ENCODE data around the gene DBNDD2. TPM values are rescaled to one million over a fixed set of nuclear protein-coding genes. Genes with fewer than 3 reads are reported as not detected.
A peak's percentile ranks its signal among the peaks of the same experiment; 100 is the strongest.

Gene DBNDD2
- total and polyA plus RNA-seq, 5 donors: 163 to 228 (median 180) TPM

GRCh38 chr20:45436732-45437485 is 28.8 kb downstream of the DBNDD2 start:
- H3K9me3 ChIP-seq (ENCODE audit: control insufficient read depth, low read length): no peaks in the 10 kb centered on the region
- 10% methylated on average over 33 of the region's 33 CpGs for WGBS
- intact Hi-C loops (cut with DNase I): loop anchor here (2.0 to 10.0 kb wide), 6 partner anchors 60 to 120 kb away; partner anchors contain the start of gene TP53TG5 (in 2 of the 4)
- H3K4me3 ChIP-seq (ENCODE audit: low read length): peak overlapping the region; percentile 62
- peak overlapping the region; percentile 76 for H3K27ac ChIP-seq (ENCODE audit: low read length)
- ATAC-seq: peak; percentile 97 to 98
- DNase-seq: peak; percentile 89 to 95 (median 95)
- no peaks in the 10 kb centered on the region for H3K27me3 ChIP-seq (ENCODE audit: control insufficient read depth, insufficient read depth)
- H3K4me1 ChIP-seq (ENCODE audit: control insufficient read depth, insufficient read depth, low read length): no peaks in the 10 kb centered on the region

DNA sequence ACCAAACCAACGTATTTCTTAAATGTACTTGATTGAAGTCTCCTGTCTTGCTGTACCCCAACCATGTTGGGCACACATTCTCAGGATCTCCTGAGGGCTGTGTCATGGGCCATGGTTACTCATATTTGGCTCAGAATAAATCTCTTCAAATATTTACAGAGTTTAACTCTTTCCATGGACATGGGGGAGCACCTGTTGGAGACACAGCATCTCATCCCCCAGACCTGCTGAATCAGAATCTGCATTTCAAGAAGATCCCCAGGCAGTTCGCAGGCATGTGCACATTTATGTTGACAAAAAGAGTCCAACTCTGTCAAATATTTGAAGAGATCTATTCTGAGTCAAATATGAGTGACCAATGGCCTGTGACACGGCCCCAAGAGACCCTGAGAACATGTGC is 32.3 kb downstream of the DBNDD2 start:
- ATAC-seq: no peak
- intact Hi-C loops (cut with DNase I): loop anchor here in 1 of 4 donors (10.0 kb wide), 1 partner anchor 334 kb away; no protein-coding TSS in a partner anchor

GRCh38 chr20:45440891-45441685 is 33.0 kb downstream of the DBNDD2 start:
- intact Hi-C loops (cut with DNase I): loop anchor here in 1 of 4 donors (10.0 kb wide), 1 partner anchor 334 kb away; no protein-coding TSS in a partner anchor
- Histone ChIP-seq H3K4me1 (ENCODE audit: control insufficient read depth, insufficient read depth, low read length) (no peaks in the 10 kb centered on the region), H3K4me3 (ENCODE audit: low read length) (no peak overlapping the region), H3K9me3 (ENCODE audit: control insufficient read depth, low read length) (no peaks in the 10 kb centered on the region), H3K27ac (ENCODE audit: low read length) (no peak overlapping the region), H3K27me3 (ENCODE audit: control insufficient read depth, insufficient read depth) (no peaks in the 10 kb centered on the region)
- WGBS: 65% methylated on average over 5 of the region's 5 CpGs
- ATAC-seq: no peak
- DNase-seq: no peak

More for the DNA sequence above, 32.3 kb downstream of the DBNDD2 start:
- no peaks in the 10 kb centered on the region for H3K4me1 ChIP-seq (ENCODE audit: control insufficient read depth, insufficient read depth, low read length)
- 78% methylated on average over 3 of the region's 3 CpGs for WGBS
- no peak overlapping the region for H3K27ac ChIP-seq (ENCODE audit: low read length)
- H3K9me3 ChIP-seq (ENCODE audit: control insufficient read depth, low read length): no peaks in the 10 kb centered on the region
- DNase-seq: no peak
- no peaks in the 10 kb centered on the region for H3K27me3 ChIP-seq (ENCODE audit: control insufficient read depth, insufficient read depth)
- H3K4me3 ChIP-seq (ENCODE audit: low read length): no peak overlapping the region

DNA sequence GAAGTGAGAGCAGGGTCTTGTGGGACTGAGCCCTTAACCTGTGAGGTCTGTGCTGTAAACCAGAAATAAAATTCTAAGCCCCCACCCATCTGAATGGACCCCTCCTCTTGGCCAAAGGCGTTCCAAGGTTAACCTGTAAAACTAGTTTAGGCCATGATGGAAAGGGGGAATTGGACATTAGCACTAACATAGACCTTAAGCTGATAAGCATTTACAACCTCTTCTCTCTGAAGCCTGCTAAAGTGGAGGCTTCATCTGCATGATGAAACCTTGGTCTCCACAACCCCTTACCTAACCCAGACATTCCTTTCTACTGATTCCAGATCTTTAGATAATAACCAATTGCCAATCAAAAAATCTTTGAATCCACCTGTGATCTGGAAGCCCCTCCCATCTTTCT is 33.7 kb downstream of the DBNDD2 start:
- no peak for DNase-seq
- 88% methylated on average over 1 of the region's 1 CpG for WGBS
- Histone ChIP-seq H3K9me3 (ENCODE audit: control insufficient read depth, low read length) (no peaks in the 10 kb centered on the region), H3K4me1 (ENCODE audit: control insufficient read depth, insufficient read depth, low read length) (no peaks in the 10 kb centered on the region), H3K27ac (ENCODE audit: low read length) (no peak overlapping the region), H3K4me3 (ENCODE audit: low read length) (no peak overlapping the region), H3K27me3 (ENCODE audit: control insufficient read depth, insufficient read depth) (no peaks in the 10 kb centered on the region)
- ATAC-seq: no peak
- intact Hi-C loops (cut with DNase I): loop anchor here in 1 of 4 donors (10.0 kb wide), 1 partner anchor 333 kb away; no protein-coding TSS in a partner anchor

GRCh38 chr20:45444050-45444449 is 36.0 kb downstream of the DBNDD2 start:
- ATAC-seq (no peak), DNase-seq (no peak)
- Histone ChIP-seq H3K9me3 (ENCODE audit: control insufficient read depth, low read length) (no peaks in the 10 kb centered on the region), H3K27me3 (ENCODE audit: control insufficient read depth, insufficient read depth) (no peaks in the 10 kb centered on the region), H3K4me3 (ENCODE audit: low read length) (no peak overlapping the region), H3K27ac (ENCODE audit: low read length) (no peak overlapping the region), H3K4me1 (ENCODE audit: control insufficient read depth, insufficient read depth, low read length) (no peaks in the 10 kb centered on the region)
- intact Hi-C loops (cut with DNase I): loop anchor here in 1 of 4 donors (10.0 kb wide), 1 partner anchor 331 kb away; no protein-coding TSS in a partner anchor

DNA sequence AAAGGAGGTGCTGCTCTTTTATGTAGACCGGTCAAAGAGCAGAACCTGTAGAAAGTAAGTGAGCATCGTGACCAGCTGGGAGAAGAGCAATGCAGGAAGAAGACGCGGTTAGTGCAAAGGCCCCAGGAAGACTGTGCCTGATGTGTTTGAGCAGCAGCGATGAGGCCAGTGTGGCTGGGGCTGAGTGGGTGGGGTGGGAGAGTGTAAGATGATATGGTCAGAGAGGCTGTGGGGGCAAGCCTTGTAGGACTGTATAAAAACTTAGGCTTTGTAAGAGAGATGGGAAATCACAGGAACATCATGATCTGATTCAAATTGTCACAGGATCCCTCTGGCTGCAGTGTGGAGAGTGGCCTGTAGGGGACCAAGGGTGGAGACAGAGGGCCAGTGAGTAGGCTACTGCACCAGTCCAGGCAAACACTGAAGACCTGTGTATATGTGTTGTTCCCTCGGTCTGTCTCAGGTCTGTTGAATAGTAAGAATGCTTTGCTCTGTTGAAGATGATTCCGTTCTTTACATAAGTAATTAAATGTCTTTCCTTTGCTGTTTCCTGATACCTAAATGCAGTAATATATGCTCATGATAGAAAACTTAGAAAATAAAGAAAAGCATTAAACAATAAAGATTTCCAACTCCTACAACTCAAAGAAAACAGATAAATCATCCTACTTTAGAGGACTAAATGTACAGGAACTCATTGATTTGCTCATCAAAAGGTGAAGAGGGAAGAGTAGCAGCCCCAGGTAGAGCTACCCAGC is 37.9 kb downstream of the DBNDD2 start:
- intact Hi-C loops (cut with DNase I): loop anchor here in 2 of 4 donors (5.0 to 10.0 kb wide), 2 partner anchors 129 to 329 kb away; no protein-coding TSS in a partner anchor
- ATAC-seq: no peak
- H3K27me3 ChIP-seq (ENCODE audit: control insufficient read depth, insufficient read depth): no peaks in the 10 kb centered on the region
- WGBS: 70% methylated on average over 7 of the region's 7 CpGs
- no peak overlapping the region for H3K4me3 ChIP-seq (ENCODE audit: low read length)
- H3K27ac ChIP-seq (ENCODE audit: low read length): no peak overlapping the region
- no peaks in the 10 kb centered on the region for H3K9me3 ChIP-seq (ENCODE audit: control insufficient read depth, low read length)
- no peaks in the 10 kb centered on the region for H3K4me1 ChIP-seq (ENCODE audit: control insufficient read depth, insufficient read depth, low read length)
- DNase-seq: no peak

GRCh38 chr20:45448270-45448669 is 40.2 kb downstream of the DBNDD2 start:
- 60% methylated on average over 6 of the region's 6 CpGs for WGBS
- ATAC-seq: no peak
- intact Hi-C loops (cut with DNase I): loop anchor here in 2 of 4 donors (5.0 to 10.0 kb wide), 2 partner anchors 131 to 327 kb away; no protein-coding TSS in a partner anchor

GRCh38 chr20:45449528-45449927 is 41.4 kb downstream of the DBNDD2 start:
- intact Hi-C loops (cut with DNase I): loop anchor here in 2 of 4 donors (5.0 to 10.0 kb wide), 2 partner anchors 132 to 325 kb away; no protein-coding TSS in a partner anchor
- ATAC-seq (no peak), DNase-seq (no peak)
- H3K27ac ChIP-seq (ENCODE audit: low read length): no peak overlapping the region
- no peaks in the 10 kb centered on the region for H3K4me1 ChIP-seq (ENCODE audit: control insufficient read depth, insufficient read depth, low read length)
- H3K27me3 ChIP-seq (ENCODE audit: control insufficient read depth, insufficient read depth): no peaks in the 10 kb centered on the region
- H3K4me3 ChIP-seq (ENCODE audit: low read length): no peak overlapping the region
- H3K9me3 ChIP-seq (ENCODE audit: control insufficient read depth, low read length): no peaks in the 10 kb centered on the region
- WGBS: 64% methylated on average over 3 of the region's 3 CpGs

More at GRCh38 chr20:45448270-45448669, 40.2 kb downstream of the DBNDD2 start:
- Histone ChIP-seq H3K4me1 (ENCODE audit: control insufficient read depth, insufficient read depth, low read length) (no peaks in the 10 kb centered on the region), H3K9me3 (ENCODE audit: control insufficient read depth, low read length) (no peaks in the 10 kb centered on the region), H3K27ac (ENCODE audit: low read length) (no peak overlapping the region), H3K4me3 (ENCODE audit: low read length) (no peak overlapping the region), H3K27me3 (ENCODE audit: control insufficient read depth, insufficient read depth) (no peaks in the 10 kb centered on the region)
- DNase-seq: no peak

- Histone ChIP-seq H3K4me3 (ENCODE audit: low read length) (no peak overlapping the region), H3K27me3 (ENCODE audit: control insufficient read depth, insufficient read depth) (no peaks in the 10 kb centered on the region), H3K27ac (ENCODE audit: low read length) (no peak overlapping the region), H3K4me1 (ENCODE audit: control insufficient read depth, insufficient read depth, low read length) (no peaks in the 10 kb centered on the region), H3K9me3 (ENCODE audit: control insufficient read depth, low read length) (no peaks in the 10 kb centered on the region)
- no peak for DNase-seq
- ATAC-seq: peak; percentile 43 to 48
- intact Hi-C loops (cut with DNase I): loop anchor here in 2 of 4 donors (10.0 kb wide), 1 partner anchor 325 kb away; no protein-coding TSS in a partner anchor
- 54% methylated on average over 5 of the region's 5 CpGs for WGBS
Observed at GRCh38 chr20:45450097-45450818, 42.2 kb downstream of the DBNDD2 start.

DNA sequence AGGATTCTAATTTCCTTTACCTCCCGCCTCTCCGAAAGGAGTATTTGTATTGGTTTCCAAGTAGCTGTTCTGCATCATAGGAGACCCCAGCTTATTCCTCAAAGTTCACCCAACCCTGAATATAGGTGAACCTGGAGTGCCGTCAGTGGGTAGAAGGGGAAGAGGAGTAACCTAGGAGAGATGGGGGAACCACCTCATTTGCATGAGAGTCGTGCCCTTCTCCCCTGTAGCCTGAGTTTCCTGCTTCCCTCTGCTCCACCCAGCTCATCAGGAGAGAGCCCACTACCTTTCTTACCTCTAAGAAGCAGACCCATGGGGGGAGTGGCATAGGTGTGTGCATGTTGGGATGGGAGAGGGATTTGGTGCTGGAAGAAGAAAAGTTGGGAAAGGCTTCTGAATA is 44.1 kb downstream of the DBNDD2 start:
- no peak overlapping the region for H3K4me3 ChIP-seq (ENCODE audit: low read length)
- intact Hi-C loops (cut with DNase I): loop anchor here in 2 of 4 donors (10.0 kb wide), 1 partner anchor 323 kb away; no protein-coding TSS in a partner anchor
- DNase-seq (no peak), ATAC-seq (no peak)
- H3K27me3 ChIP-seq (ENCODE audit: control insufficient read depth, insufficient read depth): no peaks in the 10 kb centered on the region
- no peak overlapping the region for H3K27ac ChIP-seq (ENCODE audit: low read length)
- no peaks in the 10 kb centered on the region for H3K4me1 ChIP-seq (ENCODE audit: control insufficient read depth, insufficient read depth, low read length)
- 62% methylated on average over 4 of the region's 4 CpGs for WGBS
- no peaks in the 10 kb centered on the region for H3K9me3 ChIP-seq (ENCODE audit: control insufficient read depth, low read length)
